ENCODE measurements around the gene UVRAG.

The UVRAG gene

GRCh38 chr11:75784085-75784478, 30.9 kb upstream of the UVRAG start:
- no peak for DNase-seq

DNA sequence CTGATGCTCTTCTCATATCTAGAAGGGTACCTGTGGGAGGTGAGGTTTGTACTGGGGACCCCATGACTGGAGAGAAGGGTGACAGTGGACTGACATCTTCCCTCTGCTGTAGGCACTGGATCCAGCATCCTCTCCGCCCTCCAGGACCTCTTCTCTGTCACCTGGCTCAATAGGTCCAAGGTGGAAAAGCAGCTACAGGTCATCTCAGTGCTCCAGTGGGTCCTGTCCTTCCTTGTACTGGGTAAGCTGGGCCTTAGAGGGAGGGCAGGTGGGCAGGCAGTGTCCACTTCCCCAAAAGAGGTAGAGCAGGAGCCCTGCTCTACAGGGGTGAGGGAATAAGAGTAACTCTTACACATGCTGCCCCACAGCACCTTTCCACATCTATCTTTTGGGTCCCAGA, 30.5 kb upstream of the UVRAG start:
- DNase-seq = no peak

DNA sequence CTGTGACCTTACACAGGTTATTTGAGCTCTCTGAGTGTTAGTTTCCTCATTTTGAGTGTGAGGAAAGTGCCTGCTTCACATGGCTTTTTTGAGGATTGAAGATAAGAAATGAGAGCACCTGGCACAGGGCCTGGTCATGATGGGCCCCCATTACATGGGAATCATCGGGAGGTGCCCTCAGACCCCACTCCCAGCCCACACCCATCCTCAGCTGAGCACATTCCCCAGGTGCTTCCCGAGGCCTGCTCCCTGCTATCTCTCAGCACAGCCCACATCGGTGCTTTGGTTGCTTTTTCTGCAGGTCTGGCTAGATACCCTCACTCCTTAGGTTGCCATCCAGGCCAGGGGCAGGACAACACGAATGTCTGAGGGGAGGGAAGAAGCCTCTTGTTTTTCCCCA, 29.8 kb upstream of the UVRAG start:
- no peak for DNase-seq

GRCh38 chr11:75786101-75786736, 28.8 kb upstream of the UVRAG start:
- no peak for DNase-seq

DNA sequence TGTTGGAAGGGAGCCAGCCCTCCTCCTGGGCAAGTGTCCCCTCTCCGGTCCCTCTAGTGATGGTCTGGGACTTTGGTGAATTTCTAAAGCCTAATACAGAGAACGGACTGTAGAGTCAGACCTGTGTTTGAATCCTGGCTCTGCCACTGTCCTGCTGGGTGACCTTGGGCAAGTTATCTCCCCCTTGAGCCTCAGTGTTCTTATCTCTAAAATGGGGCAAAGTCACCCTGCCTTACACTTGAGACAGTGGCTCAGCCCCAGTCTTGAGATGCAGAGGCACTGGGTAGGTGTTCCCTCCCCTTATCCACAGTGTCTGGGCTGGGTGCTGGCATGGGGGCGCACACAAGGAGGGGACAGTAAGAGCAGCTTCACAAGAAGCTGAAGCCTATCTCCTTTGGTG, 25.5 kb upstream of the UVRAG start:
- DNase-seq = no peak

- no peak for DNase-seq
Measured at GRCh38 chr11:75790986-75791385, 24.0 kb upstream of the UVRAG start.

DNA sequence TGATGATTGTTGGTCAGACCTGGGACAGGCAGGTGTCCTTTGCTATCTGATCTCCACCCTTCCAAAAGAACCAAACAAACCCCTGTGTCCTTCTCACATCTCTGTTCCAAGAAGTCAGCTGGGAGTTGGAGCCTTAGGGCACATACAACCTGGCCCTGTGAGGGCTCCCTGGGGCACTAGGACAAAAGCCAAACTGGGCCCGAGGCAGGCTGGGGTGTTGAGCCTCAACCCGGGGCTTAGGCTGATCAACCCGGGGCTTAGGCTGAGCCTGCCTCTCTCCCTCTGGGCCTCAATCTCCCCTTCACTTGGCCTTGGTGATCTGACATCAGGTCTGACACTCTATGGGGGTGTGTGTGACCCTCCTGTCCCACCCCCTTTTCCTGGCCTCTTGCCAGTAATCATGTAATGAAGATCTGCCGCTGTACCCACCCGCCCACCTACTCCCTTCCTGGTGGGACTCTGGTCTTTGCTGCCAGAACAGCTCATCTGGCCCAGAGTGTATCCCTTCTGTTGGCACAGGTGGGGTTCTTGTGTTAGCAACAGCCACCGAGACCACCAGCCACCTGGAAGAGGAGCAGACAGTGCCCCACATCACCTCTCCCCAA, 22.8 kb upstream of the UVRAG start:
- no peak for DNase-seq

DNA sequence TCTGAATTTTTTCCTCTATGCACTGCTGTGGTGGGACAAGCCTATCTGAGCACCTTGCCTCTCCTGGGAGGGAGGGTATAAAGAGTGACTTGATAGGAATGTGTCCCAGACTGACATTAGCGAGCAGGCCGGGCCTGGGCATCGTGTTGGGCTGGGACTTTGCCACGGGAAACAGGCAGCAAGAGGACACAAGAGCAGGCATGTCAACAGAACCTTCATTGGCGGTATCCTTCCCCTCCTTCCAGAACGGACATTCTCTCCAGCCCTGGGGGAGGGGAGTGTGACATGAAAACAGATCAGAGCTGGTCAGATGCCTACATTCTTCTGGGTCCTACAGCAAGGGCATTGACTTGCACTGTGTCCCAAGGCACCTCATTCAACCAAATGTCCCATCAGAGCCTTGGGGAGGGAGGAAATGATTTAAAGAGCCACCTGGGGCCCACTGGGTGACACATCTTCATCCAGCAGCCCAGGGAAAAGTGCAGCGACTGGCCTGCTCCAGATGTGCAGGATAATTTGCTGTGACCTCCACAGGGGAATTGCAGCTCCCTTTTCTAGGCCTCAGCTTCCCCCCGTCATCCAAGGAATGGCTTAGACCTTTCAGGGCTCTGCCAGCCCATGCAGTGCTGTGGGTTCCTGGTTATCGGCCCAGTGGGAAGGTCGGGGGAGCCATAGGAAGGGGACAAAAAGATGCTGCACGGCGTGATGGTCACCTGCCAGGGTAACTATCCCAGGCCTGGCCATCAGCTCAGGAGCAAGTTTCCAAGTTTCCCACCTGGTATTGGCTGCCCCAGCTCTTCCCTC, 21.8 kb upstream of the UVRAG start:
- no peak for DNase-seq

DNA sequence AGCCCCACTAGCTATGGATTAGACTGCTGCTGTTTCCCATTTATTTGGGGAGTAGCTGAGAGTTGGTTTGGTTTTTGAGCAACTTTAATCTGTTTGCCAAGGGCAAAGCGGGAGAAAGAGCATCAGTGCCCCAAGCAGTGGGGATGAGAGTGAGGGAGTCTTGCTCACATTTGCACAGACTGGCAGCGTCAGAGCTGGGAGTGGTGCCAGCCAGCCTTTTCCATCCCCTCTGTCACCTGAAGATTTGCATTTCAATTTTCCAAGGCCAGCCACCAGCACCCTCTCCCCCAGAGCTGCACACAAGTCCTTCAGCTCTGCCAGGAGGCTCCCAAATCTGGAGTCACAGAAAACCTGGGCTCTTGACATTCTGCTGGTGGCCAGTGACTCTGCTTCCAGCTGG, 21.0 kb upstream of the UVRAG start:
- no peak for DNase-seq

DNA sequence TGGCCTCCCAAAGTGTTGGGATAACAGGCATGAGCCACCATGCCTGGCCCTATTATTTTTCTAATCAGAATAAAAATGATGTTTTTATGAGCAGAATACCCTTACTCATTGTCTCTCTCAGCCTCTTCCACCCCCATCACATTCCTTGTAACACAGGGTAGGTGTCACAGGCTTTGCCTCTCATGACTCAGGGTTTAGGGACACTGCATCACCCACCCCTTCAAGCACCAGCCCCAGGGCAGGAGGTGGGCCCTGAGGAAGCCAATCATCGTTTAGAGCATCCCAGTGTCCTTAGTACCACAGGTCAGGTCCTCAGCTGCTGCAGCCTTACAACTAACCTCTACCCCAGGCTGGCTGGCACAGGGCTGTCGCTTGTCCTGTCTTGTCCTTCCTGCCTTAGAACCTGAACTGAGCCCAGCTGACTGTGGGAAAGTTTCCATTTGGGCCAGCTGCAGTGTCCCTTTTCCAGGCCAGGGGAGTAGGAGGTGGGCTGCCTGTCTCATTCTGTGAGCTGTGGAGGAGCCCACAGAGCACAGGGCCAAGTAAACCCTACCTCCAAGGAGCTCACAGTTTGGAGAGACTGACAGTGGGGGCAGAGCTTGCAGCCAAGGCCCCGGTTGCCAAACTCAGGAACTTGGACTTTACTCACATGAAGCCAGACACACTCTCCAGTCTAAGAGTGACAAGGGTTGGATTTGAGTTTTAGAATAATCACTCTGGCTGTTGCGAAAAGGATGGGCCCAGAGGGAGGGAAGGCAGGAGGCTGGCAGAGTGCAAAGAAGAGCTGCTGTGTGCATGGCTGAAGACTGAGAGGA, 19.5 kb upstream of the UVRAG start:
- no peak for DNase-seq

DNA sequence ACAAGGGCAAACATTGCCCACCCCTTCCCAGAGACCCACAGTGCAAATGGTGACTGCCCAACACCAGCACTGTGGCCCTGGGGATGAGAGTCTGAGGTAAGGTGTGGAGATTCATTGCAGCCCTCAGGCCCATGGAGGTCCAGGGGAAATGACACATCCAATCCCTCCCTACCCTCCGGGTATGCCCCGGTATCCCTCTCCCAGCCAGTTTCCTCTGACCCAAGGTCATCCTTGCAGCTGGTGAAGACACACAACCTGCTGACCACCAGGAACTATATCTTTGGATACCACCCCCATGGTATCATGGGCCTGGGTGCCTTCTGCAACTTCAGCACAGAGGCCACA, 18.9 kb upstream of the UVRAG start:
- no peak for DNase-seq

DNA sequence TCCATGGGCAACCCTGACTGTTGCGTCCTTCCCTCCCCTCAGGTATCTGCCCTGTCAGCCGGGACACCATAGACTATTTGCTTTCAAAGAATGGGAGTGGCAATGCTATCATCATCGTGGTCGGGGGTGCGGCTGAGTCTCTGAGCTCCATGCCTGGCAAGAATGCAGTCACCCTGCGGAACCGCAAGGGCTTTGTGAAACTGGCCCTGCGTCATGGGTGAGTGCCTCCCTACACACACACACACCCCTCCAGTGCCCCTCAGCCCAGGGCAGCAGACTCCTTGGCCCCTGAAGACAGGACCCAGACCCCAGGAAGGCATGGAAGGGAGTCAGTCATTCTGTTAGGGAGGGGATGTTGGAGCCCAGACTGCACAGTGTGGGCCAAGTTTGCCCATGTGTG, 17.9 kb upstream of the UVRAG start:
- DNase-seq = no peak

GRCh38 chr11:75797792-75798191, 17.2 kb upstream of the UVRAG start:
- no peak for DNase-seq

DNA sequence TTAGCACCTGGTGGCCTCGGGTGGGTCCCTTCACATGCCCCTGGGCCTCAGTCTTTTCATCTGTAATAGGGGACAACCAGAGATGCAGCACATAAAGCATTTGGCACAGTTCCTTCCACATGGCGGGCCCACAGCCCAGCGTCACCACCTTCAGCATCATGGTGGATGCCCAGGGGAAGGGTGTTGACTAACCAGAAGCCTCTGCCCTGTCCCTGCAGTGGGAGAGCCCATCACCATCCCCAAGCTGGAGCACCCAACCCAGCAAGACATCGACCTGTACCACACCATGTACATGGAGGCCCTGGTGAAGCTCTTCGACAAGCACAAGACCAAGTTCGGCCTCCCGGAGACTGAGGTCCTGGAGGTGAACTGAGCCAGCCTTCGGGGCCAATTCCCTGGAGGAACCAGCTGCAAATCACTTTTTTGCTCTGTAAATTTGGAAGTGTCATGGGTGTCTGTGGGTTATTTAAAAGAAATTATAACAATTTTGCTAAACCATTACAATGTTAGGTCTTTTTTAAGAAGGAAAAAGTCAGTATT, 14.8 kb upstream of the UVRAG start:
- DNase-seq = no peak

- DNase-seq = no peak
Measured at GRCh38 chr11:75800728-75801361, 14.2 kb upstream of the UVRAG start.

- no peak for DNase-seq
Measured at GRCh38 chr11:75801362-75802020, 13.5 kb upstream of the UVRAG start.

GRCh38 chr11:75802021-75802912, 12.7 kb upstream of the UVRAG start:
- no peak for DNase-seq

GRCh38 chr11:75802913-75803820, 11.8 kb upstream of the UVRAG start:
- DNase-seq = peak; percentile 76

- no peak for DNase-seq
Measured at GRCh38 chr11:75809111-75809510, 5.9 kb upstream of the UVRAG start.

GRCh38 chr11:75809991-75810390, 5.0 kb upstream of the UVRAG start:
- no peak for DNase-seq
